HG02623 (cell line): Measurements from ENCODE around the gene MAPKAP1.
"Not testable (repeated sequence)": the region's sequence is repeated elsewhere in the genome, so short reads cannot be mapped to it uniquely, and the experiment has no call there.

Source experiments
- ATAC-seq: cut with Tn5 transposase; IDR thresholded peaks from one replicate; pipeline ENCODE4 v1.9.1; 2021; ENCODE audit warnings: moderate library complexity; ENCODE audit not compliant: unreplicated experiment

The MAPKAP1 gene

DNA sequence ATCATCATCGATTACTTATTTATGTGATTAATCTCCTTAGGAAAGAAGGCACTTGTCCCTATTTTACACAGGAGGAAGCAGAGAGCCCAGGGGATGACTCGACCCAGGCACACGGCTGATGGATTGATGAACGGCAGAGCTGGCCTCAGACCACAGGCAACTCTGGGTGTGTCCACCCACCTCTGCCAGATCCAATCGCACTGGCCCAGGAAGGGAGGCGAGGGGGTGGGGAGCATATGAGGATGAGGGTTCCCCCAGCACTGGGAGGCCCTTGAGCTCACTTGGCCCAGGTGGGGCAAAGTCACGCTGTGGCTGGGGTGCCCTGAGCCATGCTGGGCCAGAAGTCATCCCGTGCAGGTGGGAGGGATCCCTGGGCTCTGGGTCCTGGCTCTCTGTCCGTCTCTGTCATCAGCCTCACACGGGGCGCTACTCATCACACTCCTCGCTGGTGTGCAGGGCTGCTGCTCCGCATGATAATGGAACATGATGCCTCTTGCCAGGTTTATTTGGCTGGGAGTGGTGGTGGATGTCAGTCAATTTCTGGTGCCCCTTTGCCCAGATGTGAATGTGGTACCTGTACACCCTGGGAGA, 285.3 kb downstream of the MAPKAP1 start:
- no peak for ATAC-seq

DNA sequence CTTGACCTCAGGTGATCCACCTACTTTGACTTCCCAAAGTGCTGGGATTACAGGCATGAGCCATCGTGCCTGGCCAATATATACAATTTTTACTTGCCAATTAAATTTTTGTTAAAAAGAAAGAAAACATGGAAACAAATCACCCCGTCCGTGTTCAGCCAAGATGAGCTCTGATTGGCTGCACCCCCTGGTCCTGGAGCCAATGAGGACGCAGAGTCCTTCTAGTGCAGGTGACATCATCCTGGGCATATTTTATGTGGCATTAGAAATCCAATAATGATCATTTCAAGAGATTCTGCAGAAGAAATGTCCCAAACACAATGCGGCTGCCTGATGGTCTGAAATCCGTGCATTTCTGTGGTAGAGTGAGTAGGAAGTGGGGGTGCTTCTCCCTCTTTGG, 285.8 kb downstream of the MAPKAP1 start:
- no peak for ATAC-seq

DNA sequence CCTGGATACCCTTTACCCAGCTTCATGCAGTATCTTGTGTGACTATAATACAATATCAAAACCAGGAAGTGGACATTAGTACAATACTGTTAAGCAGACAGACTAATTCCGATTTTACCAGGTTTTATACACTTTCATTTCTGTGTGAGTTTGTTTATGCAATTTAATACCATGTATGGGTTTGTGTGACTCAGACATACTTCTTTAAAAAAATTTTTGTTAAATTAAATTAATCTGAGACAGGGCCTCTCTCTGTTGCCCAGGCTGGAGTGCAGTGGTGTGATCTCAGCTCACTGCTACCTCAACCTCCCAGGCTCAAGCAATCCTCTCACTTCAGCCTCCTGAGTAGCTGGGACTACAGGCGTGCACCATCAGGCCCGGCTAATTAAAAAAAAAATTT, 288.6 kb downstream of the MAPKAP1 start:
- ATAC-seq, result no peak

DNA sequence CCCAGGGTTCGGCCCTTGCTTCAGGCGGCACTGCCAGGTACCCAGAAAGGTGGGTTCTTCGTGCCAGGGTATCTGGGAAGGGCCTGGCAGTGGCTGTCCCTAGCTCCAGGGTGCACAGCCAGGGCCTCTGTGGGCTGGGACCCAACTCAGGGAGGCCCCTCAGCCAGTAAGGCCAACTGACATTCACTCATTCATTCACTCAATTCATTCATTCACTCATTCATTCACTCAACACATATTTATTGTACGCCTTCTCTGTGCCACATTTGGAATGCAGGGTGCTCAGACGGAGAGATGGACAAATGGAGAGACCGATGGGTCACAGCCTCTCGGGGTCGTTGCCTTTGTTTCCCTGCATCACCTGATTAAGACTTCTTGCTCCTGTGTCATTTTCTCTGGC, 290.5 kb downstream of the MAPKAP1 start:
- no peak for ATAC-seq

DNA sequence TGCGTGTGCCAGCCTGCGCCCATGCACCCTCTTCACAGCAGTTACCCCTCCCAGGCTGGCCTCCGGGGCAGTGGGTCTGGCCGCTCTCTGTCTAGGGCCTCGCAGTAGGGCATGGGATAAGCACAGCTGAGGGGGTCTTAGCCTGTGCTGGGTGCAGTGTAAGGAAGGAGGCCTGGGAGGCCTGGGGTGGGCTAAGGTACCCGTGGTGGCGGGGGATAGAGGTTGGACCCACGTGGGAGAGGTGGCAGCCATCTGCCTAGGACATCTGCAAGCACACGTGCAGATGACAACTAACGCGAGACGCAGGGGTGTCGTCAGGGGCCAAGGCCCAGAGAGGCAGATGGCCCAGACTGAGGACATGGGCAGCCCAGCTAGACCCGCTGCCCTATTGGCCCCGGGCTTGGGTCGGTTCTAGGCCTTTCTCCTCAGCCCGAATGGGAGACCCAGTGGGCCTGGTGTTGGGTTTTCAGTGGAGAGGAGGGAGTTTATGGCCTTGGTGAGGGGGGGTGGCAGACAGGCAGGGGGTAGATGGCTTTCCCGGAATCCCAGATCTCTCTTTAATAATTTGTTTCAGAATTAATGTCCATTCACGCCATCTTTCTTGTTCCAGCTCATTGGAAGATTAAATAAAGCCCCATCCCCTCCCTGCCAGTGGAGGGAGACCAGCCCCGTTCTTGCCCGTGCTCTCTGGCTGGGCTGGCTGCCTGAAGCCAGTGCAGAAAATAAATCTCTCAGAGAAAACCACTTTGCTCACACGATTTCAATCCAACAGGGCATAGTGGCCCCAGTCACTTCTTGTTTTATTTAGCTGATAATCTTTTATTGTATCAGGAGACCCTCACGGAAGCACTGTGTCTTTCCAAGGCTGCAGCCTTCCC, 291.2 kb downstream of the MAPKAP1 start:
- no peak for ATAC-seq

DNA sequence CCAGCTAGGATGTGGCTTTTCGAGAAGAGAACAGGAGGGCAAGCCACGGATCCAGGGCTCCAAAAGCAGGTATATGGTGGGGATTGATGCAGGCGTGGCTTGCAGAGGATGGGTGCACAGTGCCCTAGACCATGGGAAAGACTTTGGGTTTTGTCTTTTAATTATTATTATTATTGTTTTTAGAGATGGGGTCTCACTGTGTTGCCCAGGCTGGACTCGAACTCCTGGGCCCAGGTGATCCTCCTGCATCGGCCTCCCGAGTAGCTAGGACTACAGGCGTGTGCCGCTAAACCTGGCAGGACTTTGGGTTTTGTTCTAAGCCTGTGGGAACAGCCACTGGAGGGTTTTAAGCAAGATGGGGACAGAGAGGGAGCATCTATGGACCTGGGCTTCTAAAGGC, 293.4 kb downstream of the MAPKAP1 start:
- ATAC-seq, result no peak

DNA sequence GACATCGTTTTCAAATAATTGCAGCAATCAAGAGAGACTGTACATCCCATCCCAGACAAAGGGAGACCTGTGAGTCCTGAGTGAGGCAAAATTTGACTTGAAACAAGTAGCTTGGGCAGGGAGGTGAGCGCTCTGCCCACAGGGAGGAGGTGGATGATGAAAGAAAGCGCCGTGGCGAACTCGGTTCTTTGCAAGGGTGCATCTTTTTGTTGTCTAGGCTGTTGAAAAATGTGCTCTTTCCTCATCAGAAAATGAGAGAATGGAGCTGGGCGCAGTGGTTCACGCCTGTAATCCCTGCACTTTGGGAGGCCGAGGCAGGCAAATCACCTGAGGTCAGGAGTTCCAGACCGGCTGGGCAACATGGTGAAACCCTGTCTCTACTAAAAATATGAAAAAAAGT, 294.8 kb downstream of the MAPKAP1 start:
- ATAC-seq, result no peak

DNA sequence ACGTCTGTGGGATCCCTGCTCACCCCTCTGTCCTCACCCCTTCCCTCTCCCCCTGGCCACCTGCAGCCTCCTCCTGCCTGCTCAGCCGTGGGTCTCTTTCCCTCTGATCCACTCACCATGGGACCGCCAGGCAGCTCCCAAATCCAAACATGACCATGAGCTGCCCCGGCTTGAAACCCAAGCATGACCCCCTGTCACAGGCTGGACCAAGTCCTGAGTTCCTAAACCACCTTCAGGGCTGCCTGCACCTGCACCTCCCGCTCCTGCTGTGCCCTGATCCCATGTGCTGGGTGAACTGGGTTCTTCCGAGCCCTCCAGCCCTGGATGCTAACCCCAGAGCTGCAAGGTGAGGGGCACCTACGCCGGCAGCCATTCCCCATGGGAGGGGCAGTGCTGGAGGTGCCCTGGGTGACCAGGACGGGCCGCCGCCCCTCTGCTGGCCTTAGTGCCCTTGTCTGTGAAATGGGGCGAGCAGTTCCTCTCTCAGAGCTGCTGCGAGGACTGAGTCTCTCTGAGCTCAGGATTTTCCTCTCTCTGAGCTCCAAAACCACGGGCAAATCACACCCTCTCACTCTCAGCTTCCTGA, 295.7 kb downstream of the MAPKAP1 start:
- no peak for ATAC-seq

DNA sequence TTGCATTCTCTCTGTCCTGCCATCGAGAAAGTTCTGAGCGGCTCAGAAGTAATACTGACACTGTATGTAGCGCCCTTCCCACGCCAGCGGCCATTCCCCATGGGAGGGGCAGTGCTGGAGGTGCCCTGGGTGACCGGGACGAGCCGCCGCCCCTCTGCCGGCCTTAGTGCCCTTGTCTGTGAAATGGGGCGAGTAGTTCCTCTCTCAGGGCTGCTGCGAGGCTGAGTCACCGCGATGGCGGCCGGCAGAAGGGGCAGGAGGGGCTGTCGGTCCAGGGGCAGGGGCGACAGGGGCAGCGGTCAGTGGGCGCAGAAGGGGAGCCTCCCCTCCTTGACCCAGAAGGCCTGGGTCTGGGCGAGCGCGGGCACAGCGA, 296.5 kb downstream of the MAPKAP1 start:
- no peak for ATAC-seq

DNA sequence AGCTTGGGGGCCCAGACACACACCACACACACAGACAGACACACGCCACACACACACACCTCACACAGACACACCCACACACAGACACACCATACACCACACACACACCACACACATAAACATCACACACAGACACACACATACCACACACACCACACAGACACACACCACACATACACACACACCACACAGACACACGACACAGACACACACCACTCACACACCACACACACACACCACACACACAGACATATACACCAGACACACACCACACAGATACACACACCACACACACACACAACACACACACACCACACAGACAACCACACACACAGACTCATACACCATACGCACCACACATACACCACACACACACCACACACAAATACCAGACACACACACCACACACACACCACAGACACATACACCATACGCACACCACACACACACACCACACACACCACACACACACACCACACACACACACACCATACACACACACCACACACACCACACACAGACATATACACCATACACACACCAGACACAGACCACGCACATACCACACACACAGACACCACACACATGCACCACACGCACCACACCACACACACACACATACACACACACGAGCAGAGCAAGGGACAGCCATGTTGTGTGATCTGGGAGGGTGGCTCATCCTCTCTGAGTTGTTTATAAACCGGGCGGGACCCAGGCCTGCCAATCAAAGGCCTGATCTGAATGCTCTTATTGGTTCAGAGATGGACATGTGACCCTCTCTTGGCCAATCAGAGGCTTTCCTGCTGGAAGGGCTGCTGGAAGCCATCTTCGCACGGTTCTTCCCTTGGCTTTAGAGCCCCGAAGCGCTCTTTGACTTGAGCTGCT, 297.1 kb downstream of the MAPKAP1 start:
- no peak for ATAC-seq

DNA sequence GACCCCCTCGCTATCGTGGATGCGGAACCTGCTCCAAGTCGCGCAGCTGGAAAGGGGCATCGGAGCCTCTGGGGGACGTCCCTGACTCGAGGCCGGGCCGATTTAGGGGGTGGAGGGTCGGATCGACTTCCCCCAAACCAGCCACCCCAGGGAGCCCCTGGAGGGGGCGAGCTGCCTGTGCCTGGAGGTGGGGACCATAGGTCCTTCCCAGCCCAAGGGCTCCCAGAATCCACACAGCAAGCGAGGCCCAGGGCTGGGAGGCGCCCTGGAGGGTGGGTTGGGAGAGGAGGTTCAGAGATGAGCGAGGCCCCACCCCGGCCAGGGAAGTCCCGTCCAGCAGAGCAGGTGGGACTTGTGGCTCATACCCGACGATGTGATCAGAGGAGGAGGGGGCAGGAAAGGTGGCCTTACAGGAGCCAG, 297.8 kb downstream of the MAPKAP1 start:
- no peak for ATAC-seq

DNA sequence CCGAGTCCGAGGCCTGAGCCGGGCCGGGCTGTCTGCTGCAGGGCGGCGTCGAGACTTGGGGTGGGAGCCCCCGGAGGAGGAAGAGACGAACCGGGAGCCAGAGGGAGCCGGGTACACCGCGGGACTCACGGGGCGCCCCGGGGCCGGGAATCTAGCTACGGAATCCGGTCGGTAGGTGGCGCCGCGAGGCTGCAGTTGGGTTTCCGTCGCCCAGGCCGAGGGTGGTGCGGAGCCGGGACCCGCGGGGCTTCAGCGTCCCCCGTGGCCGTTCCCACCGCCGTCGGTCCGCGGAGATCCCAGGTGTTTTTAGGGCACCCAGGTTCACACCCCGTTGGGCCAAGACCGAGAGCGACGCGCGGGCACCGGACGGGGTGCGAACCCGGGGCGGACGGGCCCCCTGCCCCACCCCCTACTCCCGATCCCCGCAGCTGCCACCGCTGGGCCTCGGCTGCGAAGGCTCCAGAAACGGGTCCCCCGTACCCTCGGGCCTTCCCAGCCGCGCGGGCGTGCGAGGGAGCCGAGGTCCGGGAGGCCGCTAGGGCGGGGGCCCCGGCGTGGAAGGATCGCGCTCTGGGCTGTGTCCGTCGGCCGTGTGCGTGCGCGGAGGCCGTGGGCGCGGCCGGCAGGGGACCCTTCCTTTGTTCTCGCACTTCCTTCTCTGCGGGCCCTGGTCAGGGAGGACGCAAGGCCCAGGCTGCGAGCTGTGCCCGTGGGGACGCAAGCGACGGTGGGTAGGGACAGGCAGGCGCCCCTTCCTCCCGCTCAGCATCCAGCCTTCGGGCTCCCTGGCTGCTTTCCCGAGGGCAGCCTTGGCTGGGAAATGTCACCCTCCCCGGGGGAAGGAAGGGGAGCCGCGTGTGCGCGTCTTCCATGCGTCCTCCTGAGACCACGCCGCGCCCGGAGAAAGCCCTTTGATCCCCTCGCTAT, 298.8 kb downstream of the MAPKAP1 start:
- no peak for ATAC-seq

DNA sequence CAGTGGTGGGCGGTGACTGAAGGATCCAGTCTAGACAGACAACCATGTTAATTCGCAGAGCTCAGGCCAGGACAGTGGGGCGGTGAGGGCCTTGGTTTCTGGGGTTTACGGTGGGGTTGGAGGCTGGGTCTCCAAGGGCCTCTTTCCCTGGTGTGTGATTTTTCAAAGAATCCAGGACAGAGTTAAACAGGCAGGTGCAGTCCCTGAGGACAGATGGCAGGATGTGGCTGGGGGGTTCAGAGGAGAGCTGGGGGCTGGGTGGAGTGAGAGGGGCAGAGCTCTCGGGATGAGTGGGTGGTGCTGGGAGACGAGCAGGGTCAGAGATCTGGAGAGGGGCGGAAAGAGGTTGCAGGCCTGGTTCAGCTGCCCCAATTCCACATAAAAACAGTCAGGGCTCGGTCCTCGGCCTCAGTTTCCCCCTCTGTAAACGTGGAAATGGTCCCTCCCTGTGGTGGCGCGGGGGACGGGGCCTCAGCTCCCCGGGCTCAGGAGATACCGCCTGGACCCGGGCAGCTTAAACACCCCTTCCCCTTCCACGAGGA, 299.5 kb downstream of the MAPKAP1 start:
- no peak for ATAC-seq

DNA sequence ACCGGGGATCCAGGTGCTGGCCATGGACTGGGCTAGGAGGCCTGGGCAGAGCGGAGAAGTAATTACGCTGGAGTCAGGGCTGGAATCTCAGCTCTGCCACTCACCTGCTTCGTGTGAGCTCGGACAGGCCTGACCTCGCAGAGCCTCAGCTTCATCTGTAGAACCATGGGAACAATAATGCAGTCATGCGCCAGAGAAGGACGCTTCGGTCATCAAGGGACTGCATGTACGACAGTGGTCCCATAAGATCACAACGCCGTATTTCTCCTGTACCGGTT, 300.3 kb downstream of the MAPKAP1 start:
- ATAC-seq, result no peak

DNA sequence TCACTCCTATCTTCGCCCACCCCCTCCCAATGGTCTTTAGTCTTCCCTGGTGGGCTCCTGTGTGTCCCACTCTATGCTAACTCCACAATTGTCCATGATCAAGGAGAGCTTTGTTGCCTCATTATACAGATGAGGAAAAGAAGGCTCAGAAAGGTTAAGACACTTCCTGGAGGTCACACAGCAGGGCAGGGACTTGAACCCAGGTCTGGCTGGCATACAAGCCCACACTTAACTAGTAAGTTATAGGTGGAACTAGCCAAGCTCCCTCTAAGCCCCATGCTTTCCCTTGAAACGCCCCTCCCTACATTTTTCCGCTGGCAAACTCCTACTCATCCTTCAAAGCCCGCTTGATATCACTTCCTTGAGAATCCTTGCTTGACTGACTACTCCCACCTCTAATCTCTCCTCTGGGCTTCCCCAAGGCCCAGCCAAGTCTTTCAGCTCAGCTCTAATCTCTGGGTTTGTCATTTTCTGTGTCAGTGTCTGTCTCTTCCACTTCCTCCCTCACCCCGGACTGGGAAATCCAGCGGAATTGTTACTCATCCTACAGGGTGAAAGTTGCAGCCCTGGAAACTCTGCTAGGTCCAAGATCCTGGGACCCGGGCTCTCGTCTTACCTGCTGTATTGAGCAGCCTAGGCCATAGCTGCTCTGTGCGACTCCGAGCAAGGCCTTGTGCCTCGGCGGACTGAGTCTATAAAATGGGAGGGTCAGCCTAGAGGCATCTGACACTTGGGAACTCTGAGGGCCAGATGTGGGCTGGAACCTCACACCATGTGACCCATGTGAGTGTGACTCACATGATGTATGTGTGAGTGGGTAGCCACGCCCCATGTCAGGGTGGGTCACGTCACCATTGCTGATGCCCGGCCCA, 300.8 kb downstream of the MAPKAP1 start:
- ATAC-seq, result no peak

DNA sequence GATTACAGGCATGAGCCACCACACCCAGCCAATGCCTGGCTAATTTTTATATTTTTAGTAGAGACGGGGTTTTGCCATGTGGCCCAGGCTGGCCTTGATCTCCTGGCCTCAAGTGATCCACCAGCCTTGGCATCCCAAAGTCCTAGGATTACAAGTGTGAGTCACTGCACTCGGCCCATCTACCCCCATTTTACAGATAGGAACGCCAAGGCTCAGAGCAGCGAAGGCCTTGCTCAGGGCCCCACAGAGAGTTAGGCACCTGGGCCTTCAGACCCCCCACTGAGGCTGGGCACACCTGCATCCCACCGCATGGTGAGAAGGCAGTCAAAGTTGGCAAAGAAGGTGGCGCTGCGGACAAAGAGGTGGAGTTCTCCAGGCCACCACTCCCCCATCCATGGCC, 302.3 kb downstream of the MAPKAP1 start:
- no peak for ATAC-seq

DNA sequence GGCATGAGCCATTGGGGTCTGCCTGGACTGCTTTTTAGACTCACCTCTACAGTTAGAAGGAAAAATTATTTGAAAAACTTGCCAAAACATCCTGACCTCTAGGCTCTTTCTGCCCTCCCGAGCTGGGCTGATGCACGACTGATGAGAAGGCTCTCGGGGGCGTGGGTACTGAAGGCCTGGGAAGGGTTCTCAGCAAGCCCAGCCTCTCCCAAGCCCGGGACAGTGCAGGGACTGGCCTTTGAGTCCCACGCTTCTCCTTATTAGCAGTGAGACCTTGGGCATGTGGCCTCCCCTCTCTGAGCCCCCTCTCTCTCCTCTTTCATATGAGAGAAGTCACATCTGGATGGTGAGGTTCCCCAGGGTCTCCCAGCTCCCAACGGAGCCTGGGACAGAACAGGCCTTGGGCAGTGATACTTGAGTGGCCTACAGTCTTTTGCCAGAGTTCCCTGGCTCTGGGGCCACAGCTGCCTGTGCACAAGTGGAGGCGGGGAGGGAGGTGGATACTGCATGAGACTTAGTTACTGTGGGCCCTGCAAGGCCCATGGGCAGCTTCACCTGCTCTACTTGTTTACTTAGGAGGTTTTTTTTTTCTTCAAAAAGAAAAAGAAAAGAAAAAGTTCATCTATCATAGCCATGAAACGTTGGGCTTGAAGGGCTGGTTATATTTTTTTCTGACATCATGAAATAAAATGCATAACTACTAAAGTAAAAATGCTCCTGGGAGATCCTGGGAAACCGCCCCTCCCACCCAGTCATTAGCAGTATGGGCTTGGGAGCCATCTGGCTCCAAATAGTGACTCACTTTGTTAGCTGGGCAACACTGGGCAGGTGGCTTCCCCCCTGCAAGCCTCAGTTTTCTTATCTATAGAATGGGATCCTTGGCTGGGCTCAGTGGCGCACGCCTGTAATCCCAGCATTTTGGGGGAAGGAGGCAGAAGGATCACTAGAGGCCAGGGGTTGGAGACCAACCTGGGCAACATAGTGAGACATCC, 306.0 kb downstream of the MAPKAP1 start:
- no peak for ATAC-seq

DNA sequence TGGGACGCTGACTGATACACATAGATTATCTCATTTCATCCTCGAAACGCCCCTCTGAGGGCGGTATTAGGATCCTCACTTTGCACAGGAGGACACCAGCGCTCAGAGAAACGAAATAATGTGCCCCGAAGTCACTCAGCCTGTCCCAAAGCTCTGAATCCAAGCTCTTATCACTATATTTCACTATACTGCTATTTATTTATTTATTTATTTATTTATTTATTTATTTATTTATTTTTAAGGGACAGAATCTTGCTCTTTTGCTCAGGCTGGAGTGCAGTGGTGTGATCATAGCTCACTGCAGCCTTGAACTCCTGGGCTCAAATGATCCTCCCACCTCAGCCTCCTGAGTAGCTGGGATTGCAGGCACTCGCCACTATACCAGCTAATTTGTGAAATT, 306.8 kb downstream of the MAPKAP1 start:
- ATAC-seq, result not testable (repeated sequence)
